Measurements from ENCODE around the gene DCDC2C.

- no peak for TF ChIP-seq POLR2AphosphoS5 (IDR thresholded peaks at IDR 0.05; ENCODE audit: low read depth, low read length)
- no peak for TF ChIP-seq SIN3A (IDR thresholded peaks at IDR 0.05; ENCODE audit: borderline replicate concordance, insufficient read depth, low read length)
- TF ChIP-seq REST (IDR thresholded peaks at IDR 0.05; ENCODE audit: insufficient read depth in 1 of 2, low read depth in 2 of 2, low read length in 2 of 2) = no peak
Measured at GRCh38 chr2:3670941-3671340, 32.4 kb upstream of the DCDC2C start.

Data from PFSK-1 (cell line).